ENCODE data around the gene GIPC3. TPM values are rescaled to one million over a fixed set of nuclear protein-coding genes. Genes with fewer than 3 reads are reported as not detected.

Gene GIPC3
- total RNA-seq, 2 donors from 2014 or later, result 0.93 to 1.5 TPM

- H3K27me3 Mint-ChIP-seq (ENCODE audit: insufficient read depth), result no peaks in the 10 kb centered on the region
- no peak for DNase-seq
- no peak for TF ChIP-seq CTCF (conservative IDR thresholded peaks at IDR 0.05)
- H3K27ac Mint-ChIP-seq, result no peak overlapping the region
- H3K4me3 ChIP-seq (ENCODE audit: low read length), result no peak overlapping the region
- H3K4me1 ChIP-seq (ENCODE audit: control insufficient read depth, insufficient read depth, low read length), result no peaks in the 10 kb centered on the region
- H3K27ac ChIP-seq (ENCODE audit: low read depth, low read length), result no peak overlapping the region
- H3K9me3 Mint-ChIP-seq, result no peaks in the 10 kb centered on the region
- no peaks in the 10 kb centered on the region for H3K27me3 ChIP-seq (ENCODE audit: control insufficient read depth, insufficient read depth, low read length, poor library complexity, severe bottlenecking)
- peaks cover 35% of the 10 kb centered on the region for H3K36me3 Mint-ChIP-seq (ENCODE audit: low read depth)
- H3K4me1 Mint-ChIP-seq, result no peaks in the 10 kb centered on the region
- no peak overlapping the region for H3K4me3 Mint-ChIP-seq
- H3K9me3 ChIP-seq (ENCODE audit: control insufficient read depth, low read length), result no peaks in the 10 kb centered on the region
- WGBS, 2 experiments (ENCODE audit: insufficient coverage in 1 of 2, insufficient read length in 1 of 2), result 96 to 98% methylated on average over 6 to 13 of the region's 13 CpGs
- H3K9ac ChIP-seq (ENCODE audit: extremely low read depth, low read length, poor library complexity, severe bottlenecking), result no peak overlapping the region
- peaks cover 13% of the 10 kb centered on the region for H3K36me3 ChIP-seq (ENCODE audit: control insufficient read depth, insufficient read depth, low read length)
Measured at GRCh38 chr19:3639479-3639878, 54.2 kb downstream of the GIPC3 start.

GRCh38 chr19:3641515-3642269, 56.4 kb downstream of the GIPC3 start:
- Histone ChIP-seq H3K4me3 (ENCODE audit: low read length) (no peak overlapping the region), H3K9ac (ENCODE audit: extremely low read depth, low read length, poor library complexity, severe bottlenecking) (no peak overlapping the region), H3K36me3 (ENCODE audit: control insufficient read depth, insufficient read depth, low read length) (peaks cover 22% of the 10 kb centered on the region), H3K4me1 (ENCODE audit: control insufficient read depth, insufficient read depth, low read length) (no peaks in the 10 kb centered on the region), H3K9me3 (ENCODE audit: control insufficient read depth, low read length) (no peaks in the 10 kb centered on the region), H3K27ac (ENCODE audit: low read depth, low read length) (no peak overlapping the region), H3K27me3 (ENCODE audit: control insufficient read depth, insufficient read depth, low read length, poor library complexity, severe bottlenecking) (no peaks in the 10 kb centered on the region)
- Mint-ChIP-seq H3K4me1 (no peaks in the 10 kb centered on the region), H3K4me3 (no peak overlapping the region), H3K27ac (no peak overlapping the region), H3K9me3 (no peaks in the 10 kb centered on the region), H3K36me3 (ENCODE audit: low read depth) (peaks cover 36% of the 10 kb centered on the region), H3K27me3 (ENCODE audit: insufficient read depth) (no peaks in the 10 kb centered on the region)
- no peak for DNase-seq
- 94 to 97% methylated on average over 24 to 28 of the region's 28 CpGs for WGBS, 2 experiments (ENCODE audit: insufficient coverage in 1 of 2, insufficient read length in 1 of 2)
- TF ChIP-seq CTCF (conservative IDR thresholded peaks at IDR 0.05), result no peak

DNA sequence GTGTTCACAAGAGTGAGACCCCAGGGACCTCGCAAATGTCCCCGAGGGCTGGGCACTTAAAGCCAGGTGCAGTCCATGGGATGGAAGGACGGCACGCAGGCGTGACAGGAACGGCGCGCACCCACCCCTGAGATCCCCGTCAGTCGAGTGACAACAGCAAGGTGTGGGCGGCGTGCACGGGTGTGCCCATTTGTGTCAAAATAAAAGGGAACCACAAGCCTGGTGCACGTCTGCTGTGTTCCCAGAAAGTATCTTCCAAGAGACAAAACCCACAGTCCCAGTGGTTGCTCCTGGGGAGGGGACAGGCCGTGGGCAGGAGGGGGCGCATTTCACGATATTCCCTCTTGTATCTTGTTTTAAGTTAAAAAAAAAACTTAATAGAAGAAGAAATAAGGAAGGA, 57.0 kb downstream of the GIPC3 start:
- Mint-ChIP-seq H3K4me3 (no peak overlapping the region), H3K36me3 (ENCODE audit: low read depth) (peaks cover 35% of the 10 kb centered on the region)

More for the DNA sequence above, 57.0 kb downstream of the GIPC3 start:
- H3K4me1 ChIP-seq (ENCODE audit: control insufficient read depth, insufficient read depth, low read length), result no peaks in the 10 kb centered on the region
- TF ChIP-seq CTCF (conservative IDR thresholded peaks at IDR 0.05), result no peak
- no peak for DNase-seq
- Mint-ChIP-seq H3K4me1 (no peaks in the 10 kb centered on the region), H3K27me3 (ENCODE audit: insufficient read depth) (no peaks in the 10 kb centered on the region), H3K27ac (no peak overlapping the region), H3K9me3 (no peaks in the 10 kb centered on the region)
- no peaks in the 10 kb centered on the region for H3K9me3 ChIP-seq (ENCODE audit: control insufficient read depth, low read length)
- H3K36me3 ChIP-seq (ENCODE audit: control insufficient read depth, insufficient read depth, low read length), result peaks cover 22% of the 10 kb centered on the region
- 89 to 95% methylated on average over 14 to 17 of the region's 17 CpGs for WGBS, 2 experiments (ENCODE audit: insufficient coverage in 1 of 2, insufficient read length in 1 of 2)
- no peaks in the 10 kb centered on the region for H3K27me3 ChIP-seq (ENCODE audit: control insufficient read depth, insufficient read depth, low read length, poor library complexity, severe bottlenecking)
- no peak overlapping the region for H3K27ac ChIP-seq (ENCODE audit: low read depth, low read length)
- H3K4me3 ChIP-seq (ENCODE audit: low read length), result no peak overlapping the region
- no peak overlapping the region for H3K9ac ChIP-seq (ENCODE audit: extremely low read depth, low read length, poor library complexity, severe bottlenecking)

Other genes with a start within 250 kb of the GIPC3 start
- gene NFIC, start 218.9 kb upstream of the GIPC3 start, total RNA-seq, result 1 to 10 TPM; 5.2 to 6.6 TPM
- gene SMIM24, start 105.0 kb upstream of the GIPC3 start, total RNA-seq, result not detected
- gene SMIM44, start 102.0 kb upstream of the GIPC3 start, total RNA-seq, result not detected
- 10 to 100 TPM; 13.4 to 14.3 TPM for gene DOHH, start 84.8 kb upstream of the GIPC3 start, total RNA-seq
- gene FZR1, start 79.2 kb upstream of the GIPC3 start, total RNA-seq, result 10 to 100 TPM; 56.7 to 65.1 TPM
- gene TEKTIP1, start 46.3 kb upstream of the GIPC3 start, total RNA-seq, result 1 to 10 TPM; 4.6 to 5.7 TPM
- 10 to 100 TPM; 48.2 to 62.4 TPM for gene MFSD12, start 27.9 kb upstream of the GIPC3 start, total RNA-seq
- 100 to 1,000 TPM in 1 of 2 donors, 10 to 100 TPM in 1; 80.7 to 102 TPM for gene HMG20B, start 12.5 kb upstream of the GIPC3 start, total RNA-seq
- gene TBXA2R, start 21.4 kb downstream of the GIPC3 start, total RNA-seq, result under 1 TPM; 0.29 to 0.42 TPM
- gene CACTIN, start 41.3 kb downstream of the GIPC3 start, total RNA-seq, result 10 to 100 TPM; 31.5 to 33.5 TPM
- gene PIP5K1C, start 115.0 kb downstream of the GIPC3 start, total RNA-seq, result 10 to 100 TPM; 43.5 to 51.5 TPM
- gene TJP3, start 122.9 kb downstream of the GIPC3 start, total RNA-seq, result 10 to 100 TPM; 15.7 to 25.9 TPM
- gene APBA3, start 176.2 kb downstream of the GIPC3 start, total RNA-seq, result 10 to 100 TPM; 27.5 to 42.2 TPM
- gene MRPL54, start 177.2 kb downstream of the GIPC3 start, total RNA-seq, result 10 to 100 TPM; 38.1 to 38.9 TPM
- gene RAX2, start 186.8 kb downstream of the GIPC3 start, total RNA-seq, result not detected
- gene MATK, start 200.9 kb downstream of the GIPC3 start, total RNA-seq, result 1 to 10 TPM; 5.7 to 5.8 TPM

All from endodermal cell (in vitro differentiated cells).